Mesenchymal stem cell (in vitro differentiated cells and primary cell): ENCODE data around the gene FAM174C.

Source experiments
- DNase-seq: peaks from one replicate; pipeline ENCODE4 v3.0.0-alpha.2; 2013
- H2AFZ ChIP-seq: one replicate; pipeline ENCODE4 v1.6.1; 2013; ENCODE audit warnings: low read depth, mild to moderate bottlenecking, control low read depth, inconsistent platforms, low read length, moderate library complexity
- H2AK5ac ChIP-seq: 2 replicates; pipeline ENCODE4 v1.6.1; 2013; ENCODE audit warnings: low read length, moderate library complexity, mild to moderate bottlenecking, inconsistent platforms; ENCODE audit not compliant: severe bottlenecking
- H2BK120ac ChIP-seq: one replicate; pipeline ENCODE4 v1.6.1; 2013; ENCODE audit warnings: low read depth, mild to moderate bottlenecking, inconsistent platforms, low read length, moderate library complexity
- H2BK12ac ChIP-seq, 2 experiments: one replicate each; pipeline ENCODE4 v1.6.1; 2013; ENCODE audit warnings: inconsistent platforms in 2 of 2, low read length in 2 of 2, mild to moderate bottlenecking in 2 of 2, moderate library complexity in 2 of 2, control low read depth in 1 of 2
- H2BK15ac ChIP-seq: one replicate; pipeline ENCODE4 v1.6.1; 2013; ENCODE audit warnings: mild to moderate bottlenecking, low read depth, inconsistent platforms; ENCODE audit not compliant: poor library complexity, severe bottlenecking
- H2BK5ac ChIP-seq: 2 replicates; pipeline ENCODE4 v1.6.1; 2013; ENCODE audit warnings: low read depth, mild to moderate bottlenecking, low read length, control low read depth, inconsistent platforms; ENCODE audit not compliant: poor library complexity, severe bottlenecking
- H3K14ac ChIP-seq, 2 experiments: one replicate each; pipeline ENCODE4 v1.6.1; 2013; ENCODE audit warnings: inconsistent platforms in 2 of 2, low read length in 2 of 2, control low read depth in 1 of 2, mild to moderate bottlenecking in 1 of 2, moderate library complexity in 1 of 2
- H3K18ac ChIP-seq, 2 experiments: one replicate each; pipeline ENCODE4 v1.6.1; 2013; ENCODE audit warnings: inconsistent platforms in 2 of 2, low read length in 2 of 2, control low read depth in 1 of 2, low read depth in 1 of 2, mild to moderate bottlenecking in 1 of 2
- H3K23ac ChIP-seq, 2 experiments: one replicate each; pipeline ENCODE4 v1.6.1; 2013; ENCODE audit warnings: inconsistent platforms in 2 of 2, low read length in 2 of 2, mild to moderate bottlenecking in 2 of 2, moderate library complexity in 2 of 2, control low read depth in 1 of 2
- H3K27ac ChIP-seq: 2 replicates; pipeline ENCODE4 v1.5.1; 2013; ENCODE audit warnings: mild to moderate bottlenecking, moderate library complexity, low read length, control low read depth, inconsistent platforms; ENCODE audit not compliant: poor library complexity, severe bottlenecking
- H3K27me3 ChIP-seq, 2 experiments: 2 replicates each; pipeline versions ENCODE4 v1.6.1 to v1.7.0; 2013; ENCODE audit warnings: low read length in 2 of 2, mild to moderate bottlenecking in 2 of 2, moderate library complexity in 2 of 2, control low read depth in 1 of 2, inconsistent platforms in 1 of 2; ENCODE audit not compliant: control insufficient read depth in 1 of 2, insufficient read depth in 1 of 2
- H3K36me3 ChIP-seq, 2 experiments: 2 replicates each; pipeline versions ENCODE4 v1.6.1 to v1.7.0; 2013; ENCODE audit warnings: low read length in 2 of 2, control low read depth in 1 of 2, inconsistent platforms in 1 of 2, low read depth in 1 of 2, mild to moderate bottlenecking in 1 of 2; ENCODE audit not compliant: insufficient read depth in 2 of 2, control insufficient read depth in 1 of 2
- H3K4ac ChIP-seq, 2 experiments: one replicate each; pipeline ENCODE4 v1.6.1; 2013; ENCODE audit warnings: inconsistent platforms in 2 of 2, low read length in 2 of 2, mild to moderate bottlenecking in 2 of 2, moderate library complexity in 2 of 2, control low read depth in 1 of 2, low read depth in 1 of 2
- H3K4me1 ChIP-seq: 2 replicates; pipeline ENCODE4 v1.6.1; 2013; ENCODE audit warnings: low read depth, low read length, control low read depth; ENCODE audit not compliant: control insufficient read depth, insufficient read depth
- H3K4me2 ChIP-seq: 2 replicates; pipeline ENCODE4 v1.6.1; 2013; ENCODE audit warnings: low read length, mild to moderate bottlenecking, inconsistent platforms; ENCODE audit not compliant: poor library complexity, severe bottlenecking
- H3K4me3 ChIP-seq, 2 experiments: 2 replicates each; pipeline versions ENCODE4 v1.5.1 to v1.7.0; 2013; ENCODE audit warnings: low read length in 2 of 2, mild to moderate bottlenecking in 2 of 2, control low read depth in 1 of 2, low read depth in 1 of 2; ENCODE audit not compliant: insufficient read depth in 1 of 2
- H3K79me1 ChIP-seq: replicated peaks from 2 replicates; pipeline ENCODE4 v1.6.1; 2013; ENCODE audit warnings: mild to moderate bottlenecking, control low read depth, low read length, inconsistent platforms; ENCODE audit not compliant: poor library complexity, severe bottlenecking
- H3K9ac ChIP-seq: 2 replicates; pipeline ENCODE4 v1.7.0; 2013; ENCODE audit warnings: mild to moderate bottlenecking, low read length, moderate library complexity
- H3K9me3 ChIP-seq: 2 replicates; pipeline ENCODE4 v1.7.0; 2013; ENCODE audit warnings: mild to moderate bottlenecking, low read length; ENCODE audit not compliant: control insufficient read depth
- H4K8ac ChIP-seq: one replicate; pipeline ENCODE4 v1.6.1; 2013; ENCODE audit warnings: inconsistent platforms, mild to moderate bottlenecking, low read length, moderate library complexity
- H4K91ac ChIP-seq: one replicate; pipeline ENCODE4 v1.6.1; 2013; ENCODE audit warnings: mild to moderate bottlenecking, low read length, inconsistent platforms
- WGBS: methylation state at CpG from one replicate; pipeline ENCODE4 v1.1.7; 2013; ENCODE audit warnings: mixed read lengths; 5-methylcytosine and 5-hydroxymethylcytosine counted together

FAM174C gene

DNA sequence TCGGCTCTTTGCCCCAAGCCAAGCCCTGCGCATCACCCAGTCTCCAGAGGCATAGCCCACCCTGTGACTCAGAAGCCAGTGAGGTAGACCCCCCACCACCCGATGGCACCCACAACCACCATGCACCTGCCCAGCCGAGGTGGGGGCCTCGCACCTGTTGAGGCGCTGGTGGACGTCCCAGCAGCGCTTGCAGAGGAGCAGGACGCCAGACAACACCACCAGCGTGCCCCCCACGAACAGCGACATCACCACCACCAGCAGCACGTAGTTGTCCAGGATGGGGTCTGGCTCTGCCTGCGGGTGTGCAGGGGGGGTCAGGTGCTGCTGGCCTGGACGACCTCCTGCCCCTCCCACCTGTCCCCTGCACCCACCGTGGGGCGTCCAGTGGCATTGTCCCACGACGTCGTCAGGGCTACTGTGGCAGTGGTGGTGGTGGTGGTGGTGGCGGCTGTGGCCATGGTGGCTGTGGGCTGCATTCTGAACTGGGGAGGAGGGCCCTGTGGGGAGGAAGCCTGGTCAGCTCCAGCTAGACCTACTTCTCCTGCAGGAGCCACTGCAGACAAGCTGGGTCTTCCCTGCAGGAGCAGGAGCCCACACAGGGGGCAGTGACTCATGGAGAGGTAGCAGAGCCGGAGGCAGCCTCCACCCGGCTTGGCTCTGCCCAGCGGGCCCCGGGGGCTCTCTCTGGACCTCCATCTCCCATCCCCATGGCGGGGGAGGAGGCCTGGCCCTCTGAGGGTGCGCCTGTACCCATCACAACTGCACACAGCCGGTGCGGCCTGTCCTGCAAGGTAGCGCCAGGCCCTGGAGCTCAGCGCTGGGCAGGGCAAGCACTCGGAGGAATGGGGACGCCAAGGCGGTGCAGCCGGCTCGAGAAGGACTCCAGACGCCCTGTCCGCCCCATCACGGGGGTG is 39.4 kb upstream of the FAM174C start:
- peak overlapping the region; percentile 9 to 32 for H3K4ac ChIP-seq
- peaks cover 30% of the 10 kb centered on the region for H3K79me1 ChIP-seq
- H2BK15ac ChIP-seq: no peak overlapping the region
- H3K27me3 ChIP-seq: no peaks in the 10 kb centered on the region
- WGBS: 84% methylated on average over 32 of the region's 39 CpGs
- H2BK12ac ChIP-seq: peak overlapping the region in 1 of 2 experiments; percentile 77
- no peaks in the 10 kb centered on the region for H3K9me3 ChIP-seq
- H3K9ac ChIP-seq: peak overlapping the region; percentile 53
- peak overlapping the region; percentile 48 for H4K8ac ChIP-seq
- peak overlapping the region in 1 of 2 experiments; percentile 75 for H3K18ac ChIP-seq
- H3K4me3 ChIP-seq: peak overlapping the region; percentile 47 to 74
- peak overlapping the region; percentile 24 for H2AK5ac ChIP-seq
- peaks cover 20 to 47% of the 10 kb centered on the region in 2 experiments for H3K36me3 ChIP-seq
- no peak overlapping the region for H2AFZ ChIP-seq
- H2BK120ac ChIP-seq: no peak overlapping the region
- peak overlapping the region; percentile 85 for H3K4me2 ChIP-seq
- peak overlapping the region; percentile 14 for H4K91ac ChIP-seq
- DNase-seq: peak; percentile 59
- H3K14ac ChIP-seq: peak overlapping the region in 1 of 2 experiments; percentile 76
- no peak overlapping the region for H2BK5ac ChIP-seq
- H3K4me1 ChIP-seq: peaks cover 50% of the 10 kb centered on the region
- H3K23ac ChIP-seq: peak overlapping the region in 1 of 2 experiments; percentile 79
- peak overlapping the region; percentile 51 for H3K27ac ChIP-seq

DNA sequence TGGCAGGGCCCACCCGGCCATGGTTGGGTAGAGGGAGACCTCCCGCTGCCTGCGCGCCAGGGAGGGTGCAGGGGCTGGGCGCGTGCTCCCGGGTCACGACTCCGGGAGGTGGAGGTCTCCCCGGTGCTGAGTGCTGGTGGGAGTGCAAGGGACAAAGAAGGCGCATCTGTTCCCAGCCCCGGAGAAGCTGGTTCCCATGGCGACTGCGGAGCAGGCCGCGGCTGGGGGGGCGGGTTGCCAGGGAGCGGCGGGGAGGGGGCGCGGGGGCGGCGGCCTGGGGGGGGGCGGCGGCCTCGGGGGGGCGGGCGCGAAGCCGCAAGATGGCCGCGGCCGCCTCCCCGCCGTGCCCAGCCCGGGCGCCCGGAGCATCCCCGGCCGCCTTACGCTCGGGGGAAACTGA is 38.8 kb upstream of the FAM174C start:
- Histone ChIP-seq H3K9me3 (no peaks in the 10 kb centered on the region), H3K14ac (peak overlapping the region in 1 of 2 experiments; percentile 68), H4K91ac (no peak overlapping the region), H4K8ac (peak overlapping the region; percentile 48), H3K27ac (no peak overlapping the region), H3K18ac (peak overlapping the region in 1 of 2 experiments; percentile 97), H2AFZ (peak overlapping the region; percentile 72), H3K9ac (peak overlapping the region; percentile 80), H2BK12ac (peak overlapping the region in 1 of 2 experiments; percentile 77), H3K27me3 (no peaks in the 10 kb centered on the region), H3K4me2 (peak overlapping the region; percentile 96), H3K79me1 (peaks cover 30% of the 10 kb centered on the region), H3K4ac (peak overlapping the region; percentile 9 to 92), H2BK120ac (peak overlapping the region; percentile 24), H2AK5ac (peak overlapping the region; percentile 24), H3K23ac (peak overlapping the region in 1 of 2 experiments; percentile 90), H2BK5ac (no peak overlapping the region), H2BK15ac (no peak overlapping the region), H3K4me3 (peak overlapping the region; percentile 78 to 81), H3K36me3 (peaks cover 19 to 41% of the 10 kb centered on the region in 2 experiments), H3K4me1 (peaks cover 52% of the 10 kb centered on the region)
- WGBS: 45% methylated on average over 8 of the region's 42 CpGs
- no peak for DNase-seq

DNA sequence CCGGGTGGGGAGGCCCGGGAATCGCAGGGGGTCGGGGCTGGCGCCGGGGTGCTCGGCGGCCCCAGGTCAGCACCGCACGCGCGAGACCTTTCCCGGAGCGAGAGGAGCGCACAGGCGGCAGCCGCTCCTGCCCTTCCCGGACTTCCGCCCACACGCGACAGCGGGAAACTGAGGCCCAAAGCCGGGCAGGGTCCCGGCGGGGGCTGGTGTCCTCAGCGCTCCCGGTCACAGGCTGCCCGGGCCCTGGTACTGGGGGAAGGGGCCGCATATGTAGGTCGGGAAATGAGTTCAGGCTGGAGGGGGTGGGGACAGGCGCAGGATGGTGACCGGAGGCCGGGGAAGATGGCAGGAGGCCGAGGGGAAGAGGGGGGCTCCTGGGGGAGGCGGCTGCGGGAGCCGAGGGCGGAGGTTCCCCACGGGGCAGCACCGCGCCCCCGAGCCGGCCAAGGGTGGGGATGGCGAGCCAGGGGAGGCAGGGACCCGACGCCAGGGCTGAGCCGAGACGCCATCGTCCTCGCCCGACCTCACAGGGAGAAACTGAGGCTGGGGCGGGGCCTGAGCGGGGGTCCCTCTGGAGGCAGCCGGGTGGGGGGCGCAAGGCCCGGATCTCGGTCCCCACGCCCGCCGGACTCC is 38.2 kb upstream of the FAM174C start:
- Histone ChIP-seq H4K8ac (peak overlapping the region; percentile 50), H3K79me1 (peaks cover 30% of the 10 kb centered on the region), H3K23ac (peak overlapping the region in 1 of 2 experiments; percentile 90), H3K4ac (peak overlapping the region; percentile 41 to 92), H3K36me3 (peaks cover 16 to 39% of the 10 kb centered on the region in 2 experiments), H2BK5ac (no peak overlapping the region), H3K18ac (peak overlapping the region; percentile 45 to 97), H3K4me3 (peak overlapping the region; percentile 78 to 81), H2BK12ac (peak overlapping the region; percentile 24 to 83), H3K14ac (peak overlapping the region; percentile 15 to 90), H3K9me3 (no peaks in the 10 kb centered on the region), H3K4me1 (peaks cover 49% of the 10 kb centered on the region), H4K91ac (peak overlapping the region; percentile 85), H3K27me3 (no peaks in the 10 kb centered on the region), H3K9ac (peak overlapping the region; percentile 80), H2AFZ (peak overlapping the region; percentile 72), H2BK15ac (peak overlapping the region; percentile 60), H3K27ac (no peak overlapping the region), H2AK5ac (no peak overlapping the region), H2BK120ac (peak overlapping the region; percentile 24), H3K4me2 (peak overlapping the region; percentile 96)
- WGBS: under 1% methylated on average over 45 of the region's 60 CpGs
- DNase-seq: no peak
